ENCODE results near the gene SLC9A9.

DNA sequence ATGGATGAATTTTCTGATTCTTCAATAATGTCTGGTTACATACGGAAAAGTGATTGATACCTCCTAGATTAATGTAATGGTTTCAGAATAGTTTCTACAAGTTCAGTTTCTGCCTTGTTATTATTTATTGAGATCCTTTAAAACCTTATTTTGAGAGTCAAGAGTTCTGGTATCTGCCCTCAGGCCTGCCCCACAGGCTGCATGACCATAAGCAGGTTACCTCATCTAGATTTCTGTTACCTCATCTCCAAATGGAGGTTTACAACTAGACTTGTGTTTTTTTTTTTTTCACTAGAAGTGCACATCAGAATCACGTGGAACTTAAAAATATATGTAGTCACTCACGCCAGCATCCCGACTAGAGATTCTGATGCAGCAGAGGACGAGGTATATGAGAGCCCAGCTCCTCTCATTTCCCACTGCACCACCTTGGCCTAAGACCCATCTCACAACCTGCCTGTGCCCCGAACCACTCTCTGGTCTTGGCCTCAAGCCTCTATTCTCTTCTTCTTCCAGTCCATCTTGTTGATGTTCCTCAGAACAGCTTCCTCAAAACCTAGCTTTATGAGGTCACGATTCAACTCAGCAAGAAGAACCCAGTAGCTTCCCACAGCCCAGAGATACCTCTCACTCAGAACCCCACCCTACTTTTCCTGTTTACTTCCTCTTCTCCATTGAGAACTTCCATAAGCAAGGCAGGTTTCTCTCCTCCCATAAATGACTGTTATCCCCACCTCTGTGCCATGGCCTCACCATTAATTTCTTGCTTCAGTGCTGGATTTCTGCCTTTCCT is 375.3 kb downstream of the SLC9A9 start:
- TF ChIP-seq POLR2A (IDR thresholded peaks at IDR 0.05): no peak
- TF ChIP-seq, protein P1, sequence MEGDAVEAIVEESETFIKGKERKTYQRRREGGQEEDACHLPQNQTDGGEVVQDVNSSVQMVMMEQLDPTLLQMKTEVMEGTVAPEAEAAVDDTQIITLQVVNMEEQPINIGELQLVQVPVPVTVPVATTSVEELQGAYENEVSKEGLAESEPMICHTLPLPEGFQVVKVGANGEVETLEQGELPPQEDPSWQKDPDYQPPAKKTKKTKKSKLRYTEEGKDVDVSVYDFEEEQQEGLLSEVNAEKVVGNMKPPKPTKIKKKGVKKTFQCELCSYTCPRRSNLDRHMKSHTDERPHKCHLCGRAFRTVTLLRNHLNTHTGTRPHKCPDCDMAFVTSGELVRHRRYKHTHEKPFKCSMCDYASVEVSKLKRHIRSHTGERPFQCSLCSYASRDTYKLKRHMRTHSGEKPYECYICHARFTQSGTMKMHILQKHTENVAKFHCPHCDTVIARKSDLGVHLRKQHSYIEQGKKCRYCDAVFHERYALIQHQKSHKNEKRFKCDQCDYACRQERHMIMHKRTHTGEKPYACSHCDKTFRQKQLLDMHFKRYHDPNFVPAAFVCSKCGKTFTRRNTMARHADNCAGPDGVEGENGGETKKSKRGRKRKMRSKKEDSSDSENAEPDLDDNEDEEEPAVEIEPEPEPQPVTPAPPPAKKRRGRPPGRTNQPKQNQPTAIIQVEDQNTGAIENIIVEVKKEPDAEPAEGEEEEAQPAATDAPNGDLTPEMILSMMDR (IDR thresholded peaks at IDR 0.05): no peak

Measured in thyroid gland (tissue), 4 donors.